HL-60 (cell line): ENCODE data around the gene TOMM22.

Source experiments
- DNase-seq, 2 experiments: peaks; one replicate each; pipeline ENCODE4 v3.0.0-alpha.2; 2010 to 2020; ENCODE audit warnings: low read depth in 1 of 2, low spot score in 1 of 2
- H3K27ac ChIP-seq: fragments of 250-450 bp; sonication (Bioruptor Pico); replicated peaks from 2 replicates; pipeline ENCODE4 v1.5.1; 2020; ENCODE audit warnings: mild to moderate bottlenecking, moderate library complexity
- H3K27me3 ChIP-seq: fragments of 250-450 bp; sonication (Bioruptor Pico); 2 replicates; pipeline ENCODE4 v1.5.1; 2021; ENCODE audit warnings: mild to moderate bottlenecking, moderate library complexity; ENCODE audit not compliant: insufficient read depth, poor library complexity, severe bottlenecking
- H3K4me3 ChIP-seq: replicated peaks from 2 replicates; pipeline ENCODE4 v1.5.1; 2011; ENCODE audit warnings: mild to moderate bottlenecking, control low read depth, low read length; ENCODE audit not compliant: insufficient read depth
- CTCF ChIP-seq: IDR thresholded peaks from one replicate; pipeline ENCODE4 v1.5.1; 2011; ENCODE audit warnings: low read length, control low read depth, inconsistent platforms; ENCODE audit not compliant: insufficient read depth
- GABPA ChIP-seq: IDR thresholded peaks from 2 replicates; pipeline ENCODE4 v1.6.1; 2012; ENCODE audit warnings: low read depth
- POLR2AphosphoS5 ChIP-seq: IDR thresholded peaks from 2 replicates; pipeline ENCODE4 v1.6.1; 2012; ENCODE audit warnings: low read depth
- REST ChIP-seq: IDR thresholded peaks from 2 replicates; pipeline ENCODE4 v1.6.1; 2012; ENCODE audit warnings: low read depth; ENCODE audit not compliant: insufficient replicate concordance
- SPI1 ChIP-seq: IDR thresholded peaks from 2 replicates; pipeline ENCODE4 v1.6.1; 2012; ENCODE audit warnings: low read depth, mild to moderate bottlenecking, borderline replicate concordance

TOMM22 gene

GRCh38 chr22:38707346-38707745 lies 25.6 kb downstream of the TOMM22 start:
- H3K27me3 ChIP-seq = no peaks in the 10 kb centered on the region
- DNase-seq = peak in 1 of 2 experiments; percentile 66
- peak overlapping the region; percentile 88 for H3K4me3 ChIP-seq
- H3K27ac ChIP-seq = peak overlapping the region; percentile 88
- TF ChIP-seq CTCF (no peak), SPI1 (no peak), REST (no peak), POLR2AphosphoS5 (0 out of 2 replicates have a peak, but pooled peaks have one; percentile 28)

- DNase-seq = no peak
- Histone ChIP-seq H3K4me3 (no peak overlapping the region), H3K27me3 (no peaks in the 10 kb centered on the region), H3K27ac (peak overlapping the region; percentile 17; the same call in 1 of the 2 replicates)
- TF ChIP-seq GABPA (no peak), CTCF (no peak), SPI1 (no peak), REST (no peak), POLR2AphosphoS5 (no peak)
Observed at GRCh38 chr22:38707984-38708383, 26.2 kb downstream of the TOMM22 start.

GRCh38 chr22:38709306-38709705 lies 27.5 kb downstream of the TOMM22 start:
- Histone ChIP-seq H3K27me3 (no peaks in the 10 kb centered on the region), H3K4me3 (no peak overlapping the region), H3K27ac (no peak overlapping the region)
- TF ChIP-seq POLR2AphosphoS5 (no peak), SPI1 (peak; percentile 11; the same call in 1 of the 2 replicates), REST (no peak), GABPA (no peak), CTCF (no peak)
- DNase-seq = no peak
